Immature natural killer cell (primary cell): ENCODE data around the gene ZKSCAN3. TPM values are rescaled to one million over a fixed set of nuclear protein-coding genes. Genes with fewer than 3 reads are reported as not detected.

Experiments
- DNase-seq, 3 donors: peaks; one replicate each; pipeline ENCODE4 v3.0.0; 2022; ENCODE audit warnings: mixed read lengths in 1 of 3
- H3K27ac Mint-ChIP-seq, 6 donors: one replicate each; pipeline ENCODE4 v1.8.0; 2020; ENCODE audit warnings: mixed read lengths in 6 of 6, mild to moderate bottlenecking in 5 of 6, inconsistent platforms in 4 of 6, moderate library complexity in 3 of 6
- H3K27me3 Mint-ChIP-seq, 3 donors: one replicate each; pipeline ENCODE4 v1.8.0; 2020 to 2021; ENCODE audit warnings: low read depth in 3 of 3, mild to moderate bottlenecking in 3 of 3, mixed read lengths in 3 of 3, moderate library complexity in 3 of 3, inconsistent platforms in 1 of 3
- H3K36me3 Mint-ChIP-seq, 3 donors: one replicate each; pipeline ENCODE4 v1.8.0; 2020; ENCODE audit warnings: mixed read lengths in 3 of 3, inconsistent platforms in 2 of 3, mild to moderate bottlenecking in 2 of 3
- H3K4me1 Mint-ChIP-seq, 2 donors: one replicate each; pipeline ENCODE4 v1.8.0; 2020; ENCODE audit warnings: inconsistent platforms in 2 of 2, mild to moderate bottlenecking in 2 of 2, mixed read lengths in 2 of 2, moderate library complexity in 1 of 2
- H3K4me3 Mint-ChIP-seq, 5 donors: one replicate each; pipeline ENCODE4 v1.8.0; 2020; ENCODE audit warnings: mild to moderate bottlenecking in 5 of 5, mixed read lengths in 5 of 5, inconsistent platforms in 3 of 5, moderate library complexity in 3 of 5
- H3K9me3 Mint-ChIP-seq, 6 donors: one replicate each; pipeline ENCODE4 v1.8.0; 2020; ENCODE audit warnings: mild to moderate bottlenecking in 6 of 6, mixed read lengths in 6 of 6, inconsistent platforms in 4 of 6, moderate library complexity in 3 of 6
- polyA plus RNA-seq, 3 donors: library from polyadenylated mRNA; unstranded; fragments of 300-500 nt; fragmentation: Illumina TruSeq; gene quantifications; one replicate each; pipeline ENCODE4 v1.2.3, GENCODE V29; 2021

The ZKSCAN3 gene
- polyA plus RNA-seq, 3 donors from 2014 or later: 1.0 to 4.7 (median 2.0) TPM

GRCh38 chr6:28334286-28335039 lies 15.3 kb upstream of the ZKSCAN3 start:
- Mint-ChIP-seq H3K4me3 (peak overlapping the region in 2 of 5 donors; percentile 18 to 36), H3K27ac (peak overlapping the region in 2 of 6 donors; percentile 58), H3K27me3 (no peaks in the 10 kb centered on the region), H3K9me3 (no peaks in the 10 kb centered on the region), H3K36me3 (no peaks in the 10 kb centered on the region), H3K4me1 (peaks cover 0 to 5% of the 10 kb centered on the region in 2 donors)
- peak in 1 of 3 donors; percentile 16 for DNase-seq

GRCh38 chr6:28335040-28335563 lies 14.6 kb upstream of the ZKSCAN3 start:
- Mint-ChIP-seq H3K36me3 (peaks cover 0 to 1% (median under 1%) of the 10 kb centered on the region in 3 donors), H3K27ac (no peak overlapping the region), H3K4me3 (no peak overlapping the region), H3K27me3 (no peaks in the 10 kb centered on the region), H3K4me1 (peaks cover 0 to 5% of the 10 kb centered on the region in 2 donors), H3K9me3 (no peaks in the 10 kb centered on the region)
- DNase-seq: no peak

GRCh38 chr6:28335564-28336283 lies 14.0 kb upstream of the ZKSCAN3 start, which contains the start of gene ZSCAN31:
Gene ZSCAN31, minus strand, starts transcription at chr6:28336148. Its CDS starts 6,465 bp downstream, at chr6:28329683.
- Mint-ChIP-seq H3K36me3 (peaks cover 0 to 5% (median 5%) of the 10 kb centered on the region in 3 donors), H3K4me3 (no peak within 1 kb of the TSS), H3K27ac (no peak within 1 kb of the TSS), H3K27me3 (peaks cover 0 to 5% (median 2%) of the 10 kb centered on the region in 3 donors), H3K9me3 (no peaks in the 10 kb centered on the region), H3K4me1 (peaks cover 0 to 6% of the 10 kb centered on the region in 2 donors)
- peak; percentile 82 to 83 (median 83) for DNase-seq

GRCh38 chr6:28336284-28337120 lies 13.2 kb upstream of the ZKSCAN3 start:
- no peak overlapping the region for H3K4me3 Mint-ChIP-seq
- peaks cover 0 to 7% of the 10 kb centered on the region in 2 donors for H3K4me1 Mint-ChIP-seq
- peak; percentile 53 to 61 (median 57) for DNase-seq
- H3K27me3 Mint-ChIP-seq: peaks cover 0 to 8% (median 3%) of the 10 kb centered on the region in 3 donors
- H3K9me3 Mint-ChIP-seq: no peaks in the 10 kb centered on the region
- H3K36me3 Mint-ChIP-seq: peaks cover 0 to 5% (median 5%) of the 10 kb centered on the region in 3 donors
- no peak overlapping the region for H3K27ac Mint-ChIP-seq

DNA sequence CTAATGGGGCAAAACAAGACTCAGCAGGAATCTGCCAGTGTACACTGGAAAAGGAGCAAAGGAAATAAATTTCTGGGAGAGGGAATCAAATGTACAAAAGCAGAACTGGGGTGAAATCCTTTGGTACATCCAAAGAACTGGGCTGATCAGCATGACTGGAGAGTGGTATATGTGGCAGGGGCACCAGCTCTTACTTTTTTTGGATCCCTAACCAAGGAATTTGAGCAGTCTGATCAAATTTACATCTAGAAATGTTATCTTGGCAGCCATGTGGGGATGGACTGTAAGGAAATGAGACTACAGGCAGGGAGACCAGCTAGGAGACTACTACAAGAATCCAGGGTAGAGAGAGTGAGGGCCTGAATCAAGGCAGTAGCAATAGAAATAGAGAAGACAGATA lies 12.6 kb upstream of the ZKSCAN3 start:
- Mint-ChIP-seq H3K9me3 (no peaks in the 10 kb centered on the region), H3K4me1 (peaks cover 0 to 7% of the 10 kb centered on the region in 2 donors)

GRCh38 chr6:28340310-28341095 lies 9.2 kb upstream of the ZKSCAN3 start:
- Mint-ChIP-seq H3K9me3 (no peaks in the 10 kb centered on the region), H3K4me1 (peaks cover 0 to 2% of the 10 kb centered on the region in 2 donors), H3K27me3 (peaks cover 0 to 8% (median 3%) of the 10 kb centered on the region in 3 donors), H3K4me3 (no peak overlapping the region), H3K36me3 (peaks cover 0 to 5% (median 5%) of the 10 kb centered on the region in 3 donors), H3K27ac (no peak overlapping the region)
- DNase-seq: no peak

More for the DNA sequence above, 12.6 kb upstream of the ZKSCAN3 start:
- Mint-ChIP-seq H3K27me3 (peaks cover 0 to 8% (median 3%) of the 10 kb centered on the region in 3 donors), H3K27ac (no peak overlapping the region), H3K36me3 (peaks cover 0 to 5% (median 5%) of the 10 kb centered on the region in 3 donors), H3K4me3 (no peak overlapping the region)
- DNase-seq: no peak

- Mint-ChIP-seq H3K9me3 (no peaks in the 10 kb centered on the region), H3K27ac (no peak overlapping the region), H3K4me1 (peaks cover 0 to 2% of the 10 kb centered on the region in 2 donors), H3K4me3 (no peak overlapping the region), H3K27me3 (peaks cover 3 to 11% (median 3%) of the 10 kb centered on the region in 3 donors), H3K36me3 (peaks cover 0 to 5% (median 5%) of the 10 kb centered on the region in 3 donors)
- DNase-seq: no peak
Observed at GRCh38 chr6:28343898-28344677, 5.7 kb upstream of the ZKSCAN3 start.

- peaks cover 3% of the 10 kb centered on the region in 3 donors for H3K36me3 Mint-ChIP-seq
- H3K27me3 Mint-ChIP-seq: peaks cover 3 to 15% (median 3%) of the 10 kb centered on the region in 3 donors
- H3K9me3 Mint-ChIP-seq: no peaks in the 10 kb centered on the region
Observed at GRCh38 chr6:28345201-28345600, 4.5 kb upstream of the ZKSCAN3 start.

DNA sequence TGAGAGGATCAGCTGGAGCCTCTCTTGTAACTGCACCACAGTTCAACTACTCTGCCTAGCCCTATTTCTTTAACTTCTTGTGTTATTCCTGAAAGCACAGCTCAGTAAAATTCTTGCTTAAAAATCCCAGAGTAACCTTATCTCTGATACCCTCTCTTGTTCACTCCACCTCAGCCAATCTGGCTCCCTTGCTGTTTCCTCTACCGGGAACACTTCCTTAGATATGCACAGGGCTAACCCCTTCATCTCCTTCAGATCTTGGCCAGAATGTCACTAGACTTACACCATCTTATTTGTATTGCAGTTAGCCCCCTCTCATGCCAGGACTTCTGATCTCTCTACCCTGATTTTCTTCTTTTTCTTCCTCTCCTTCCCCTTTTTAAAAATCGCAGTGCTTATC lies 2.6 kb upstream of the ZKSCAN3 start:
- Mint-ChIP-seq H3K27me3 (peaks cover 0 to 7% (median 3%) of the 10 kb centered on the region in 3 donors), H3K27ac (no peak overlapping the region), H3K4me1 (peaks cover 26 to 30% of the 10 kb centered on the region in 2 donors), H3K36me3 (peaks cover 0 to 3% (median 0%) of the 10 kb centered on the region in 3 donors), H3K4me3 (no peak overlapping the region), H3K9me3 (no peaks in the 10 kb centered on the region)
- DNase-seq: no peak

More at GRCh38 chr6:28345201-28345600, 4.5 kb upstream of the ZKSCAN3 start:
- Mint-ChIP-seq H3K4me3 (no peak overlapping the region), H3K27ac (no peak overlapping the region), H3K4me1 (peaks cover 11% of the 10 kb centered on the region in 2 donors)
- no peak for DNase-seq

DNA sequence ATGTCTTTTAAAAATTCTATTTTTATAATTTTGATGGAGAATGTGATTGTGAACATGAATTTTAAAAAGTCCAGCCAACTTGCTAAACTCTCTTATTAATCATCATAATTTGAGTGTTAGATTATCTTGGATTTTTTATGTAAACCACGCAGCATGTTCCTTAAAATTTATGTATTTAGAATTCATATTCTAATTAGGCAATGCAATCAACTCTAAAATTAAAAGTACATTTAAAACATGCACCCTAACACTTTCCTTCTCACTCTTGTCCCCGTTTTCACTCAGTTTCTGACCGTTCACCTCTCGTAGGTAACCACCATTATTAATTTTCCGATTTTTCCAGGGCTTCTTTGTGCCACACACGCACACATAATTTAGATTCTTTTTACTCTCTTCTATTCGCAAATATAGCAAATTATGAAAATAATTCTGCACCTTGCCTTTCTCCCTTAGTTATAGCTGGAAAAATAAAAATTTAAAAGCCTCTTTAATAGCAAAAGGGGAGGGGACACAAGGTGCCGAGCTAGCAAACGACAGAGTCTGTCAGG lies 329 bp upstream of the ZKSCAN3 start:
- H3K4me3 Mint-ChIP-seq: peak overlapping the region; percentile 98 to 100 (median 100)
- H3K9me3 Mint-ChIP-seq: no peaks in the 10 kb centered on the region
- H3K4me1 Mint-ChIP-seq: peaks cover 30 to 40% of the 10 kb centered on the region in 2 donors
- peaks cover 3 to 7% (median 5%) of the 10 kb centered on the region in 3 donors for H3K27me3 Mint-ChIP-seq
- H3K27ac Mint-ChIP-seq: peak overlapping the region; percentile 91 to 99 (median 96)
- DNase-seq: no peak
- peaks cover 0 to 3% (median 0%) of the 10 kb centered on the region in 3 donors for H3K36me3 Mint-ChIP-seq

DNA sequence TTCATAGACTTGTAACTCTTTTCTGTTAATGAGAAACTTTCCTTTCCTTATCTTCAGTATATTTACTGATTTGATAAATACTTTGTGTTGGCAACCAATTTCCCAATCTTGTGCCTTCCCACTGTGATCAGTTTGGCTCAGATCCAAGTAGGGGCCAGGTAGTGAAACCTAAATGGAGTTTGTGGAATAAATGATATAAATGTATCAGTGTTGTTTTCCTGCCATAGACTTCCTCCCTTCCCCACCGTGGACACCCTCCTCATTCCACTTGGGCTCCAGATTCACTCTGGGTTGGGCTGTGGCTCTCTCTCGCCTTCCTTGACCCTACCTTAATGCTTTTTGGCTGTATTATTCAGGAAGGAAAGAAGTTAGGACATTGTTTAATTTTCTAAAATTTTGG lies 1.3 kb downstream of the ZKSCAN3 start:
- Mint-ChIP-seq H3K36me3 (peaks cover 0 to 3% (median 0%) of the 10 kb centered on the region in 3 donors), H3K4me1 (peaks cover 40 to 51% of the 10 kb centered on the region in 2 donors), H3K27me3 (peaks cover 3 to 7% (median 5%) of the 10 kb centered on the region in 3 donors), H3K27ac (peak overlapping the region in 4 of 6 donors; percentile 54 to 99 (median 94)), H3K9me3 (no peaks in the 10 kb centered on the region), H3K4me3 (peak overlapping the region; percentile 98 to 100 (median 100))
- no peak for DNase-seq
